ENCODE measurements around the gene GTSE1.

Gene GTSE1

DNA sequence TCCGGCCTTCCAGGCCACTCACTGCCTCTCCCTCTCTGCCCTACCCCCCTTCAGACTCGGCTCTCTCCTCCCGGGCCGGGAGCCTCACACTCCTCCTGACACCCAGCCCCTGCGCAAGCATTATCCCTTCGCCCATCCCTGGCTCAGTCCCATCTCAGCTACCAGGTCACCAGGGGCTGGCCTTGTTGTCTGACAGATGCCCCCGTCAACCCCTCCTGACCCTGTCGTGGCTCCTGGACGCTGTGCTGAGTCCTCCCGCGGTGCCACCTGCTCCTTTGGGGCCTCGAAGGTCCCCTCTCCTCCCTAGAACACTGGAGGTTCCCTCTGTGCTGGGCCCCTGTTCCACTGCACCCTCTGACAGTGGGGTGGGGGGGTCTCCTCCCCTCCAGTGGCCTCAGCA is 71.8 kb downstream of the GTSE1 start:
- DNase-seq: no peak

DNA sequence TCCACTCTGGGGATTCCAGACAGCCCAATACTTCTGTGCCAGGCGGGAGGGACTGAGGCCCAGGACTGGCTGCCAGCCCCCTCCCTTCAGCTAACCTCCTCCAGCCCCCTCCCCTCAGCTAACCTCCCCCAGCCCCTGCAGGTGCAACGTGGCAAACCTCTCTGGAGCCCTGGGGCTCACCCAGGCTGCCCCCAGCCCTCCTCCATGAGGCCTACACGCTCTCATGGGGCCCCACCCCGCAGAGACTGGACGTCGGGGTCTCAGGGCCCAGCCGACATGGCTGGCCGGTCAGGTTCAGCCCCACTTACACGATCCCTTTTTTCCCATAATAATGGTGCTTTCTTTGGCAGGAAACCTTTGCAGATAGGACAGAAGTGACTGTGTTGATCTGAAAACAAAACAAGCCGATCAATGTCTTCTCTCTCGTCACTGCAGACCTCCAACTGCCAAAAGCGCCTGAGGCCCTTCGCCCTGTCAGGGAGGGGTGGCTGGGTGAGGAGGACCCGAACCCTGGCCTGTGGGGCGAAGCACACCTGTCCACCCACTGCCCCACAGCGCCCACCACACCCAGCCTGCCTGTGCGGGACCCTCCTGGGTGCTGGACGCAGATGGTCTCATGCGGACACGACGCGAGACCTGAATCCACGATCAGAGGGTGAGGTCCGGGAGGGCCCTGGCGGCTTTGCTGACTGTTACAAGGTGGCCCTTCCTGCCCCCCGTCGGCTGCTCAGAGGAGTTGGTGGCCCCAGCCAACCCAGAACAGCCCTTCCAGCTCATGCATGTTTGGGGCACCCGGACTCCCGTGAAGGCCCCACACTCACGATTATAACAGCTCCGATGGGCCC is 72.4 kb downstream of the GTSE1 start:
- no peak for DNase-seq

DNA sequence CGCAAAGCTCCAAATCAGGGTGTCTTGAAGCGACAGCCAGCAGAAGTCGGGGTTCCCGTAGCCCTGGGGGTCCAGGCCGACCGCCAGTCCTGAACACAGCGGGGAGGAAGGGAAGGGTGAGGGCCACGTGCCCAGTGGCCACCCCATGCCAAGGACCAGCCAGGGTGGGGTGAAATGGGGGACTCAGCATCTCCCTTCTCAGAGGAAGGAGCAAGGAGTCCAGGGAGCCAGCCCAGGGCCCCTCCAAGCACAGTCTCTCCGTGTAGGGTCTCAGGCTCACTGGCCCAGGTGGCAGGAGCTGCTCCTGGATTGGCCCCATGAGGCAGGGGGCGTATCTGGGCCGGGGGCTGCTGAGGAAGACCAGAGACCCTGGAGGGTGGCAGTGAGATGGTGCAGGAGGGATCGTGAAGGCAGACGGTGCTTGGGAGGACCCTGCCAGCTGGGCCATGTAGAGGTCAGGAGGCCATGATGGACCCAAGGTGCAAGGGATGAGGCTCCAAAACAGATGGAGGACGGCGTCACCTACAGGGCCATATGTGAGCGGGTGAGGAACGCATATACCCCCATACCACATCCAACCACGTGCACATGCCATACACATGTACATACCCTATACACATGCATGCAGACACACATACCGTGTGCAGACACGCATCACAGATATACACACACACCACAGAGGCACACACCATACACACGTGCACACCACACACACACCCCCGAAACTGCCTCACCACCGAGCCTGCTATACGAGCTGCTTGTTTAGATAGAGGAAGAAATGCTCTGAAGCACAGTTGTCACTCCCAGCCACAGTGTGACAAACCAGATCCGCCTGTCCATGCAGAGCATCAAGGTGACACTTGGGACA is 73.3 kb downstream of the GTSE1 start:
- DNase-seq: no peak

DNA sequence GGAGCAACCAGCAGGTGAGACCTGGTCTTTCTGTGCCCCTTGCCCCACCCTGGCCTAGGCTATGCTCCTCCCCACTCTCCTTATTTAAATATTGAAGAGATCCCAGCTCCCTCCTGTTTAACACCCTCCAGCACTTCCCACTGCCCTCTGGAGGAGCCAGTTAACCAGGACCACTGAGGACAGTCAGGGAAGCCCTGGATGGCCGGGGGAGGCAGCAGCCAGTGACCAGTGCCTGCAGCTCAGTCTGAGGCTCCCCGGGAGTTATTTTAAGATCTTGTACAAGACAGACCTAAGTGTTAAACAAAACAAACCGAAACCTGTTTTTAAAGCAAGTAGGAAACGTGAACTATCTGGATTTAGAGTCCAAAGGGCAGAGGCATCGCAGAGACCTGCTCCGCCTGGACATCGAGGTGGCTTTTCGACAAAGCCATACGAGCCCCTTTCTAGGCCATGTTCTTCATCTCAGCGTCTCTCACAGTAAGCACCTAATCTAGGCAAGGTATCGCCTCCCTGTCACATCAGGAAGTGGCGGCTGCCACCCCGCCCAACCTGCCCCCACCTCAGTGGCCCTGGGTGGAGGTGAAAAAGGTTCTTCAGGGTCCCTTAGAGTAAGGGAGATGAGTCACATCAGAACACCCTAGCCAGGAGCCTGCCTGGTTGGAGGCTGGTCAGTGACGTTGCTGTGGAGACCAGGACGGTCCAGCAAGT is 74.1 kb downstream of the GTSE1 start:
- DNase-seq: no peak

DNA sequence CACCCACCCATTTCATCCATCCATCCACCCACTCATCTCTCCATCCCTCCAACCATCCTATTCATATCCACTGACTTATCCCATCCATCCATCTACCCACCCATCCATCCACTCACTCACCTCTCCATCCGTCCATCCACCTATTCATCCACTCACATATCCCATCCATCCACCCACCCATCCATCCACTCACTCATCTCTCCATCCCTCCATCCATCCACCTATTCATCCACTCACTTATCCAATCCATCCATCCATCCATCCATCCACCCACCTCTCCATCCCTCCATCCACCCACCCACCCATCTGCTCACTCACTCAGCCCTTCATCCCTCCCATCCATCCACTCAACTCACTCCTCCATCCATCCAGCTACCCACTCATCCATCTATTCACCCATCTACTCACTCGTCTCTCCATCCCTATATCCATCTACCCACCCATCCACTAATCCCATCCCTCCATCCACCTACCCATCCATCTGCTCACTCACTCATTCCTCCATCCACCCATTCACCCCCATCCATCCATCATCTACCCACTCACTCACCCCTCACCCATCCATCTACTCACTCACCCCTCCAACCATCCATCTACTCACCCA is 75.1 kb downstream of the GTSE1 start:
- no peak for DNase-seq

DNA sequence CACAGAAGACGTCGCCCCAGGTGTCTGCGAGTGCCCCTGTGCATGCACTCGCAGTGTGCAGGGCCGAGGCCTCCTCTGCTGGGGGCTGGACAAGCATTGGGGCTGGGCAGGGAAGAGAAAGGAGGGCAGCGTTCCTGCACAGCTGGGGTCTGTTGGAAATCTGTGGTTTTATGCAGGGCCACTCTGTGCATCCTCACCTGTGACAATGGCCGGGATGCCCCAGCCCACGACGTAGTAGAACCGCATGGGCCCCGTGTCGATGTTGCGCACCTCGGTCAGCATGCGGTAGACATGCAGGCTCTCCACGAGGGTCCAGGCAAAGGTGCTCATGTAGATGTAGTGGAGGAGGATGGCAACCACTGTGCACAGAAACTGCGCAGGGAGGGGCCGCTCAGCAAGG is 76.0 kb downstream of the GTSE1 start:
- no peak for DNase-seq

DNA sequence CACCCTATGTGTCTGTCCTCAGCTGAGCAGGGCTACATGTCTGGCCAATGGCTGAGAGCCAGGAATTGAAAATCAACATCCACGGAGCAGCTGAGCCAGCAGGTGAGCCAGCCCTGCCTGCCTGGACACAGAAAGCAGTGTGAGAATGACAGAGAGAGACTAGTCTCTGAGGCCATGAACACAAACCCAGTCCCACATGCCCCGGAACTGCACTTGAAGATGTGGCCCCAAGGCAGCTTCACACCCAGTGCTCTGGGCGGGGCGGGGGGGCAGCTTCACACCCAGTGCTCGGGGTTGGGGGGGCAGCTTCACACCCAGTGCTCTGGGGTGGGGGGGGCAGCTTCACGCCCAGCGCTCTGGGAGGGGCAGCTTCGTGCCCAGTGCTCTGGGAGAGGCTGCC is 76.5 kb downstream of the GTSE1 start:
- no peak for DNase-seq

DNA sequence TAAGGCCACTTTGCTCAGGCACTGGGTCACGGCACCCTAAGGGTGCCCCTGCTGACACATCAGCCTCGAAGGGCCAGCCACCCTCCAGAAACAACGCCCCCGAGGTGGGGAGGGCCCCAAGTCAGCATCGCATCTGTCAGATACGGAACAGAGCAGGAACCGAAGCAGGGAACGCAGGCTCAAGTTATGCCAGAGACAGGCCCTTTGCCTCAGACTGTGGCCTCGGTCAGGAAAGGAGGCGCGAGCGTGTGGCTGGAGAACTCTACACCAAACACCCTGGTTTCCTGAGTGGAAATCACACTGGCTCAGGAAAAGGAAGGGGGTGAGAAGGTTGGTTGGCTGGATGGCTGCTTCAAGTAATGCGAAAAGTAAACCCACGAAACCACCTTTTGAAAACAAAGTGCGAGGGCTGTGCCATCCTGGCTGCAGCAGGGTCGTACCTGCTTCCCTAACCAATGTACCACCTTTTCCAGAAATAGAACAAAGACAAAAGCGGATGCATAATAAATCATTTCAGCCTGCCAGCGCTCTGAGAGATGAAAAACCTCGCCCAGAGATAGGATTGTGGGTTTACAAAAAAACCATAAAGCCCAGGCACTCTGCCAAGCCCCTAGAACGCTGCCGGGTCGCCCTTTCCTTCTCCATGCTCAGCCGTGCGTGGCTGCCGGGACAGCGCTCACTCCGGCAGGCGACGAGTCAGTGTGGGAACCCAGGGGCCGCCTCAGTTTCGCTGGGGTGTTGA is 77.4 kb downstream of the GTSE1 start:
- no peak for DNase-seq

DNA sequence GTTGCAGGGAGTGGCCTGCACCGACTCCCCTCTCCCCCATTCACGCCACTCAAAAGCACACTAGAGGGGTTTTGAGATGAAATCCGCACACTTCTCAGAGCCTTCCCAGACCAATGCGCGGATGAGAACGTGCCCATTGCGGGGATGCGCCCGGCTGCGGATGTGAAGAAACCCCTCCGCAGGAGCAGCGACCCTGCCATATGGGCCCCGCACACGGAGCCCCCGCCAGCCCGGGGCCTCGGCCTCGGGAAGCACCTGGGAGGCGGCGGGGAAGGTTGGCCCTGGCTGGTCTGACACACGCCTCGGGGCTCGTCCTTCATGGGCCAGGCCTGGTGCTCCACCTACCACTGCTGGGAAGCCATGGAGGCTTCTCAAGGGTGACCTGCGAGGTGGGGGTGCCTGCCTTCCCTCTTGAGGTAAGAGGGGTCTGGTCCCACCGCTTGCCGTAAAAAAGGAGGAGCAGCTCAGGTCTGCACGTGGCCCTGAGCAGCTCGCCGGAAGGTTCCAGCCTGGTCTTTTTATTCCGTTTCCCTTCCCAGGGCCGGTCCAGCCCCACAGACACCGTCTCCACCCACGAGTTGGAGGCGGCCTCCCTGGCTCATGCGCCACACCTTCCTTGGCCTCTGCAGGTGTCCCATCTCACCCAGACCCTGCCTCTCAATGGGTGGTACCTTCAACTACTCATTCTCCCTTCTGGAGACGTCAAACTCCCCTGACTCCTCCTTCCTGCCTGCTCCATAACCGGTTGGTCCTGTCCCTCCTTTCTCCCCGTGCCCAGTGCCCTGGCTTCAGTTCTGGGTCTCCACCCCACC is 78.2 kb downstream of the GTSE1 start:
- no peak for DNase-seq

DNA sequence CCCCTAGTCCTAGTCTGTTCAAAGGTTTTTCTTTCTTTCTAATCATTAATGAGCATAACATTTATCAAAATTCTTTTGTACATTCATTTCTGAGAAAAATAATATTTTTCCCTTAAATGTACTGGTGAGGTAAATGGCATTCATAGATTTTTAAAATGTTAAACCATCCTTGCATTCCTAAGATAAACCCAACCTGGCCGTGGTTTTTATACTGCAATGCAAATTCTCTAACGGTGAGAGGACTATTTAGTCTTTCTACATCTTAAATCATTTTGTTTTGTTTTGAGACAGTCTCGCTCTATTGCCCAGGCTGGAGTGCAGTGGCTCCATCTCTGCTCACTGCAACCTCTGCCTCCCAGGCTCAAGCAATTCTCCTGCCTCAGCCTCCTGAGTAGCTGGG is 79.4 kb downstream of the GTSE1 start:
- no peak for DNase-seq

DNA sequence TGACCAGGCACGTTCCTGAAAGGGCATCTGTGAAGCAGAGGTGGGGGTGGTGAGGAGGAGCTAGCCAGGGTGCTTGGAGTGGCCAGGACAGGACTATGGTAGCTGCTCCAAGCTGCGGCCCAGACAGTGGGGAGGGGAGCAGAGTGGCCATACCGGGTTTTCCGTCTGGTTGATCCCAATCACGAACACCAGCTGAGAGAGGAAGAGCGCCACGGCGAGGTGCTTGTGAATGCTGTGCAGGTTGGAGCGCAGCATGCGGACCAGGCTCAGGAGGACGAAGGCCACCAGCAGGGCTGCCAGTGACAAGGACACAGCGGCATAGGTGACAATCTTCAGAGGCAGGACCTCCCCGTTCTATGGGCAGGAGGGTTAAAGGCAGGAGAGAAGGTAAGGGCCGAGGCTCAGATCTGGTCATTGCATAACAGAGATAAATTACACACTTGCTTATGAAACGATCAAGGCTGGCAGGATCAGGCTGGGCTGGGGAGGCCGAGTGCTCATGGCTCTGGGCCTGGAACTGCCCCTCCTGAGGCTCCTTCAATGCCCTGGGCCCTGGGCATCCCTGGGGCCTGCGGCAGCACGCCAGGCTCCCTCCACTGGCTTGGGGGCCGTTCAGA is 80.3 kb downstream of the GTSE1 start:
- no peak for DNase-seq

DNA sequence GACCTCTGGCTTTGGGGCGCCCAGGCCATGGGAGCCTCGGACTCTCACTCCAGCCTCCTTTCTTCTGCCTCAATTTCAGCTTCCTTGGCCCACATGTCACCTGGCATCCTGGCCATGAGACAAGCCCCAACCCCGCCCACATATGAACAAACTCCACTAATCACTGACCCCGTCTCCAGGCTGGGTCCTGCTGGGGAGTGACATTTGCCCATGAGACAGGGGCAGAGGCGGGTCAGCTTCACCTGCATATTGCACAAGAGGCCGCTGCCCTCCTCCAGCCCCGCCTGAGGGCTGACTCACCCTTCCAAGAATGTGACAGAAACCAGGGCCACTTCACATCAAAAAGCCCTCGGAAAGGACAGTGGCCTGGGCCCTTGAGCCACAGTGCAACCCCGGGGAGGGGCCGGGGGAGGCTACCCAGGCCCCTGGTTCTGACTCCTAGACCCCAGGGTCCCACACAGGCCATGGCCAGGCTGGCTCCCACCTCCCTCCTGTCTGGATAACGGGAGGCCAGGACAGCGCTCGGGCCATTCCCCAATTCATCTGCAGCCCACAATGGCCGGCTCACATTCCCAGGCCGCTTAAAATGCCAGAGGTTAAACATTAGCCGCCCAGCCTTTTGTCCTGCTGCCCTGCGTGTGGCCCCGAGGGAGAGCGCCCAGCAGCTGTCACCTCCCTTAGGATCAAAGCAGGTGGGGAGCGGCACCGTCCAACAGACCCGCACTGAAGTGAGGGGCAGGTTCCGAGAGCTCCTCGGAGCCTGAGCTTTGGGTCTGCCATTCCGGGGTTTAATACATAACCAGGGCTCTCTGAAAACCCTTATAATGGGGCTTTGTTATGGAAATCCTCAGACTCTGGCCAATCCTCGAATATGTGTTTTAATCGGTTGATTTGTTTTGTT is 81.1 kb downstream of the GTSE1 start:
- no peak for DNase-seq

DNA sequence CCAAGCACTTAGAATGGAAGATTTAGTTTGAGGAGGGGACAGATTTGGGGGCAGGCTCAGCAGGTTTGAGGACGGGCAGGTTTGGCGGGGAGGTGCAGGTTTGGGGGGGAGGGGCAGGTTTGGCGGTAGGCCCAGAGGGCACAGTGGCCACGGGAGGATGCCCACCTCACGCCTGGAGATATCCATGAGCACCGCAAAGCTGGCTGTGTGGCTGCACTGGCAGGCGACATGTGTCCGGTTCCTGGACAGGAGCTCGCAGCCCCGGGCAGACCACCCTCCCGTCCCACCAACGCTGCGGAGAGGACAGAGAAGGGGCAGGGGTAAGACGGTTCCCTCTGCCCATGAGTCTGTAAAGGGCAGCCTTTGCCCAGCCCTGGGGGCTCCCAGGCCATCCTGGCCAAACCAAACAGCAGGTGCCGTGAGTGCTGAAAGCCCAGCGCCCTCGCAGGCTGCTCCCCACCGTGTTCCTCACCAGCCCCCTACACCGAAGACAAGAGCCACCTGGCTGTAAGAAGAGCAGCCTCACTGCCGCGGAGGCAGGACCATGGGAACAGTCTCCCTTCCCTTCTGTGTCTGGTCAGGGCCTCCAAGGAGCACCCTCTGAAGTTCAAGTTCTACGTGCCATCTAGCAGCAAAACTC is 81.9 kb downstream of the GTSE1 start:
- DNase-seq: no peak

DNA sequence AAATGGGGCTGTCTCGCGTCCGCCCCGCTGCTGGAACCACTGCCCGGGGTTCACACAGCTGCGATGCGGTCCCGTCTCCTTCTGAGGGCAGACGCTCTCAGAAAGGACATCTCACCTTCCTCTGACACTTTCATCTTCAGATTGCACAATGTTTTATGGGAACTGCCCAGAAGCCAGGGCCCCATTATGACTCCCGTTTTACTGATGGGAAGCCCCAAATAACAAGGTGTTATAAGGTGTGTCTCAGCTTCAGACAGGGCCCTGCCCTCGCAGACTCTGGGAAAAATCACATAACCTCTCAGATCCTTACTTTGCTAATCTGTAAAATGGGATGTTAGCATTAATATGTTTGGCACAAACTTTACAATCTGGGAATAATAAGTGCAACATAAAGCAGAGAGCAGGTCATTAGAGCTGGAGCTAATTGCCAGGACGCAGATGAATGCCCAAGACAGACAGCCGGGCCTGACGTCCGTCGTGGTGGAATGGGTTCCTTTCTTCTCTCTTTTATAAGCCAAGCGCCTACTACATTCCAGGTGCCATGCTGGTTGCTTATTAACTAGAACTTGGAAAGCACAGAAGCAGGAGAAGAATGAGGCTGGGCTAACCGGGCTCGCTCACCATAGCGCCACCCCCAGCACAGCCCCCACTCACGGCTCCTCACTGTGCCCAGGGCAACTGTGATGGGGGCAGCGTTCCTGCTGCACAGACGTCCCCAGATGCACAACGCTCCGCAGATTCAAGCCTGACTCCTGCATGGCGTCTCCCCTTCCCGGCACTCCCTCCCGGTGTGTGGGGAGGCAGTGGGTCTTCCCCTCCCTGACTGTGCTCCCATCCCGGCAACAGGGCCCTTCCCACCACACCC is 82.6 kb downstream of the GTSE1 start:
- no peak for DNase-seq

DNA sequence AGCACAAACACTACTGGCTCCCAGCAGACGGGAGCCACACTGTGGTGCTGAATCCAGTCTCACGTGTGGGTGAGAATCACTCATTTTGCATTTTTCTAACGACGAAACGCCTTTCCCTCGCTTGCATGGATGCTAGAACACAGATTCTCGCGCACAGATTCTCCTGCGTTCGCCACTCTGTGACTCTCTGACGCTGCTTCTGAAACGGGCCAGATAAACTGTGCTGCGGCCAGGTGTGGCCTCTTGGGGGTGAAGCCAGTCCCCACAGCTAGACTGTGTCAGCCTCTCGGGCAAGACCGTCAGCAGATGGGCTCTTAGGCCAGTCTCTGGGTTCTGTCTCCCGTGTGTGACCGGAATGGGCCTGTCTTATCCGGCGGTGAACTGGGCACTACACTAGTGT is 83.4 kb downstream of the GTSE1 start:
- no peak for DNase-seq

Measured in NCI-H524 (cell line).